Measurements from ENCODE around the gene KLRC4. TPM values are rescaled to one million over a fixed set of nuclear protein-coding genes. Genes with fewer than 3 reads are reported as not detected.
"Not testable (repeated sequence)": the region's sequence is repeated elsewhere in the genome, so short reads cannot be mapped to it uniquely, and the experiment has no call there.

The KLRC4 gene
- total RNA-seq, 2 donors from 2014 or later: not detected

DNA sequence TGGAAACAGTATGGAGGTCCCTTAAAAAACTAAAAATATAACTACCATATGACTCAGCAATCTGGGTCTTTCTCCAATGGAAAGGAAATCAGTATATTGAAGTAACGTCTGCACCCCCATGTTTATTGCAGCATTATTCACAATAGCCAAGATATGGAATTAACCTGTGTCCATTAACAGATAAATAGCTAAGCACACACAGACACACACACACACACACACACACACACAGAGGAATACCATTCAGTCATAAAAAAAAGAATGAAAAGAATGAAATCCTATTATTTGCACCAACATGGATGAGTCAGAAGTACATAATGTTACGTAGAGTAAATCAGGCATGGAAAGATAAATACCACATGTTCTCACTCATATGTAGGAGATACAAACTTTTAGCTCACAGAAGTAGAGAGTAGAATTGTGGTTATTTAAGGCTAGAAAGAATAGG is 24.4 kb downstream of the KLRC4 start:
- no peak overlapping the region for H3K4me3 ChIP-seq
- H3K27ac ChIP-seq: no peak overlapping the region
- no peaks in the 10 kb centered on the region for H3K27me3 ChIP-seq
- no peaks in the 10 kb centered on the region for H3K36me3 ChIP-seq
- DNase-seq (ENCODE audit: low spot score): no peak
- H3K9me3 ChIP-seq: peaks cover 0 to 16% of the 10 kb centered on the region in 2 donors
- TF ChIP-seq, protein P1, sequence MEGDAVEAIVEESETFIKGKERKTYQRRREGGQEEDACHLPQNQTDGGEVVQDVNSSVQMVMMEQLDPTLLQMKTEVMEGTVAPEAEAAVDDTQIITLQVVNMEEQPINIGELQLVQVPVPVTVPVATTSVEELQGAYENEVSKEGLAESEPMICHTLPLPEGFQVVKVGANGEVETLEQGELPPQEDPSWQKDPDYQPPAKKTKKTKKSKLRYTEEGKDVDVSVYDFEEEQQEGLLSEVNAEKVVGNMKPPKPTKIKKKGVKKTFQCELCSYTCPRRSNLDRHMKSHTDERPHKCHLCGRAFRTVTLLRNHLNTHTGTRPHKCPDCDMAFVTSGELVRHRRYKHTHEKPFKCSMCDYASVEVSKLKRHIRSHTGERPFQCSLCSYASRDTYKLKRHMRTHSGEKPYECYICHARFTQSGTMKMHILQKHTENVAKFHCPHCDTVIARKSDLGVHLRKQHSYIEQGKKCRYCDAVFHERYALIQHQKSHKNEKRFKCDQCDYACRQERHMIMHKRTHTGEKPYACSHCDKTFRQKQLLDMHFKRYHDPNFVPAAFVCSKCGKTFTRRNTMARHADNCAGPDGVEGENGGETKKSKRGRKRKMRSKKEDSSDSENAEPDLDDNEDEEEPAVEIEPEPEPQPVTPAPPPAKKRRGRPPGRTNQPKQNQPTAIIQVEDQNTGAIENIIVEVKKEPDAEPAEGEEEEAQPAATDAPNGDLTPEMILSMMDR (IDR thresholded peaks at IDR 0.05): no peak
- H3K4me1 ChIP-seq: no peaks in the 10 kb centered on the region

DNA sequence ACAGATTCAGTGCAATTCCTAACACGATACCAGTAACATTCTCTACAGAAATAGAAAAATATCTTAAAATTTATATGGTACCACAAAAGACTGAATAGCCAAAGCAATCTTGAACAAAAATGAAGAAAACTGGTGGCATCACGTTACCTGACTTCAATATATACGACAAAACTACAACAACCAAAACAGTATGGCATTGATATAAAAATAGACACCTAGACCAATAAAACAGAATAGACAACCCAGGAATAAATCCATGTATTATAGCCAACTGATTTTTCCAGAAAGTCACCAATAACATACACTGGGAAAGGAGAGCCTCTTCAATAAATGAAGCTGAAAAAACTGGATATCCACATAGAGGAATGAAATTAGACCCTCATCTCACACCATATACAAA is 25.4 kb downstream of the KLRC4 start:
- no peak for DNase-seq (ENCODE audit: low spot score)
- H3K4me3 ChIP-seq: no peak overlapping the region

DNA sequence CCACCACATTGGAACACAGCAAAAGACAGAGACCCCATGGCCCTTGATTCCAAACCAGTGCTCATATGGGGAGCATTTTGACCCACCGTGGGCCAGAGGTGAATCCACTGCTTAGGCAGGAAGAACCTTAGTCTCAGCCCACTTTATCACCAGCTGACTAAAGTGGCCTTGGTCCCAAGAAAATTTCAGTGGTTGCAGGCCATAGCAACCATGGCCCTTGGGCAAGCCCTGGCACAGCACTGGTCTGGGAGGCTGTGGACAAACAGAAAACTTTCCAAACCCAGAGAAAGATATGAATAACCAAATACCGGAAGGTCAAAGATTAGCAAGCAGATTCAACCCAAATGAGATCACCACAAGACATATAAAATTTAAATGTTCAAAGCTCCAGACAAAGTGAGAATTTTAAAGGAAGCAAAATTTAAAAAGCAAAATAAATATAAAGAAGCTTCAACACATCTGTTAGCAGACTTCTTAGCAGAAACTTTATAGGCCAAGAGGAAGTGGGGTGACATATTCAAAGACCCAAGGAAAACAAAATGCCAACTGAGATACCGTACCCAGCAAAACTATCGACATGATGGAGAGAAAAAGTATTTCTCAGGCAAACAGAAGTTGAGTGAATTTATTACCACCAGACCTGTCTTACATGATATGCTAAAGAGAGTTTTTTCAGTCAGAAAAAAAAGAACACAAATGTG is 27.5 kb downstream of the KLRC4 start:
- no peak overlapping the region for H3K4me3 ChIP-seq
- H3K9me3 ChIP-seq: peaks cover 0 to 16% of the 10 kb centered on the region in 2 donors
- no peaks in the 10 kb centered on the region for H3K27me3 ChIP-seq
- DNase-seq (ENCODE audit: low spot score): no peak
- TF ChIP-seq, protein P1 (IDR thresholded peaks at IDR 0.05): no peak
- no peaks in the 10 kb centered on the region for H3K4me1 ChIP-seq
- H3K36me3 ChIP-seq: no peaks in the 10 kb centered on the region
- no peak overlapping the region for H3K27ac ChIP-seq

More for the DNA sequence above, 25.4 kb downstream of the KLRC4 start:
- H3K9me3 ChIP-seq: peaks cover 0 to 16% of the 10 kb centered on the region in 2 donors
- no peaks in the 10 kb centered on the region for H3K4me1 ChIP-seq
- H3K36me3 ChIP-seq: no peaks in the 10 kb centered on the region
- no peak overlapping the region for H3K27ac ChIP-seq
- H3K27me3 ChIP-seq: no peaks in the 10 kb centered on the region
- TF ChIP-seq, protein P1 (IDR thresholded peaks at IDR 0.05): no peak

DNA sequence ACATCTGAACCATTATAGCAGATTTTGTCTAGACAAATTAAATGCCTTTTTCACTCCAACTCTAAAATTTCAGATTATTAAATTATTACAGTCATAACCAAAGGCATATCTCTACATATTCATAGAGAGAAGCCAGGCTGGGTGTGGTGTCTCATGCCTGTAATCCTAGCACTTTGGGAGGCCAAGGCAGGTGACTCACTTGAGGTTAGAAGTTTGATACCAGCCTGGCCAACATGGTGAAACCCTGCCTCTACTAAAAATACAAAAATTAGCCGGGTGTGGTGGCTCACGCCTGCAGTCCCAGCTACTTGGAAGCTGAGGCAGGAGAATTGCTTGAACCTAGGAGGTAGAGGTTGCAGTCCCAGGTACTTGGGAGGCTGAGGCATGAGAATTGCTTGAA is 30.8 kb downstream of the KLRC4 start:
- DNase-seq (ENCODE audit: low spot score); H3K27ac ChIP-seq; H3K9me3 ChIP-seq: not testable (repeated sequence)

DNA sequence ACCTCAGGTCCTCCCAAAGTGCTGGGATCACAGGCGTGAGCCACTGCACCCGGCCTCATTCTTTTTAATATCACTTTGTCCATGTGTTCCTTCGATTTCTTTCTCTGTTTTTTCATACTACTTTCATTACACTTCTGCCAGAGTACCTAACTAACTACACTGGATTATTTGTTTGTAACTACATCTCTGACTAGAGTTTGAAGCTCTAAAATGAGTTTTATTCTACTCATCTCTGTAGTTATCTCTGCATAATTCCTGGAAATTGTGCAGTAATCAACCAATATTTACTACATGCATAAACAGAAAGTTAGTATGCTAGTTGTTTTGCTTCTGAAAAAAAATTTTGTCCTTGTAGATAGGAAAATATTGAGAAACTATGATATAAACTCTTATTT is 34.9 kb downstream of the KLRC4 start:
- H3K9me3 ChIP-seq: no peaks in the 10 kb centered on the region
- TF ChIP-seq, protein P1 (IDR thresholded peaks at IDR 0.05): no peak
- H3K36me3 ChIP-seq: no peaks in the 10 kb centered on the region
- no peak for DNase-seq (ENCODE audit: low spot score)
- H3K4me3 ChIP-seq: no peak overlapping the region
- H3K4me1 ChIP-seq: no peaks in the 10 kb centered on the region
- no peak overlapping the region for H3K27ac ChIP-seq
- no peaks in the 10 kb centered on the region for H3K27me3 ChIP-seq

More for the DNA sequence above, 30.8 kb downstream of the KLRC4 start:
- not testable (repeated sequence) for H3K4me1 ChIP-seq, H3K27me3 ChIP-seq, H3K4me3 ChIP-seq, H3K36me3 ChIP-seq

DNA sequence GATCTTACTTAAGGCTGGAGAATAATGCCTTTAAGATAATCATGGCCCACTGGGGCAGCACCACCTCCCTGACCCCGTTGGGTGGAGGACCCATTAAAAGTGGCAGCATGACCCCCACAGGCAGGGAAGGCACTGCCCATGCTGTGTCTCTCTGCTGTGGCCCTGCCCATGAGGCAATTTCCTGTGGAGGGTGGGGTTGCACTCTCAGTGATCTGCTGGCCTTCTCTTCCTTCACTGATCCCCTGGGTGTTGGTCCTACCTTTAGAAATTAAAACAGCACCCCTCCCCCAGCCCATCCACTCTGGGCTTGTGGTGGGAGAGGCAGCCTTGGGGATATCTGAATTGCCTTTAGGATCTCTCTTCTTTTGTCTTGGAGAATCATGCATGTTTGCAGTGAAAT is 37.0 kb downstream of the KLRC4 start:
- TF ChIP-seq, protein P1 (IDR thresholded peaks at IDR 0.05): no peak
- DNase-seq (ENCODE audit: low spot score): no peak
- Histone ChIP-seq H3K27ac (no peak overlapping the region), H3K36me3 (no peaks in the 10 kb centered on the region), H3K4me3 (no peak overlapping the region), H3K27me3 (no peaks in the 10 kb centered on the region), H3K4me1 (no peaks in the 10 kb centered on the region), H3K9me3 (no peaks in the 10 kb centered on the region)

DNA sequence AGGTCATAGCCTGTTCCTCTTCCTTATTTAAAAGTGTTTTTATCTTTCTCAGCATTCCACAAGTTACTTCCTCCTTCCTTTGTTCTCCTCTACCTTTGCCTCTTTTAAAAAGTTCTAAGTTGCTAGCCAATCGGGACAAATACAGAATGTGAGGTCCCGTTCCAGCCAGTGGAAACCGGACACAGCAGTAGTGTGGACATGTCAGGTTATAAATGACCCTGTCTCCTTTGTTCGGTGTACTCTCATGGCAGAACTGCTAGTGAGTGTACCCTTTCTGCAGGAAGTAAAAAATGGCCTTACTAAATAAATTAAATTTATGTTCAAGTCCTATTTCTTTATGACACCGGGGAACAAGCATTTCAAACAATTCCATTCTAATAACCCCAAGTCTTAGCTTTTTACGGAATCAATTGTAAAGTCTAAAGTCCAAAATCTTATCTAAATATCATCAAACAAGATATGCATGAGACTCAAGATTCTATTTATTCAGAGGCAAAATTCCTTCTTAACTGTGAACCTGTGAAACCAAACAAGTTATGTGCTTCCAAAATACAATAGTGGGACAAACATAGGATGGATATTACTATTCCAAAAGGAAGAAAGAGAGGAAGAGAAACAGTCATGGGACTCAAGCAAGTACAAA is 37.5 kb downstream of the KLRC4 start:
- H3K36me3 ChIP-seq; H3K4me1 ChIP-seq; H3K27ac ChIP-seq; H3K9me3 ChIP-seq; DNase-seq (ENCODE audit: low spot score); H3K4me3 ChIP-seq; H3K27me3 ChIP-seq: not testable (repeated sequence)
